ENCODE data around the gene RAB6D. TPM values are rescaled to one million over a fixed set of nuclear protein-coding genes. Genes with fewer than 3 reads are reported as not detected.
"Not testable (repeated sequence)": the region's sequence is repeated elsewhere in the genome, so short reads cannot be mapped to it uniquely, and the experiment has no call there.

The RAB6D gene
- total and polyA plus RNA-seq, 2 donors (not counting 3 experiments of a cell fraction or from before 2014, with no cell fraction given): 0.01 TPM; not detected in 1

DNA sequence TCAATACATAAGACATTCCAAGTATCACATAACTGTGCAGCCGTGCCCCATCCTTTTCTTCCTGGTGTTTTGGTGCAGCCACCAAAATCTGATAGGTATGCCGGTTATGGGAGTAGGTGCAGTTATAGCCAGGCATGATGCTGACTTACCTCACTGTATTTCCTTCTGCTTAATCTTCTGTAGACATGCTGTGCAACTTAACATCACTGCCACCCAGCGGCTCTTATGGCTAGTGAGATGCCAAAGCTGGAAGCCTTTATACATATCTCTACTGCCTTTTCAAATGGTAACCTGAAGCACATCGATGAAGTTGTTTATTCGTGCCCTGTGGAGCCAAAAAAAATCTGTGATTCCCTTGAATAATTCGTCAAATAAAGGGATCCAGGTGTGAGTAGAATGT lies 28.6 kb downstream of the RAB6D start:
- H3K4me1 ChIP-seq (ENCODE audit: control insufficient read depth, extremely low read depth, insufficient read depth, low read length); BruUV-seq (replicated peaks); H3K27me3 ChIP-seq (ENCODE audit: control insufficient read depth in 2 of 2, insufficient read depth in 2 of 2, low read length in 2 of 2); H3K9me1 ChIP-seq (replicated peaks; ENCODE audit: control insufficient read depth, extremely low read depth, insufficient read depth, low read length); H3K79me2 ChIP-seq (ENCODE audit: control insufficient read depth, insufficient read depth, low read length); H3K9me3 ChIP-seq (replicated peaks; ENCODE audit: control insufficient read depth, insufficient read depth, low read length); H2AFZ ChIP-seq (ENCODE audit: low read depth, low read length); H3K4me3 ChIP-seq (replicated peaks in 1 of 3; ENCODE audit: insufficient read depth in 1 of 3, low read depth in 1 of 3, low read length in 3 of 3); H4K20me1 ChIP-seq (replicated peaks; ENCODE audit: control insufficient read depth, extremely low read depth, insufficient read depth, low read length); dilution Hi-C loops (cut with MboI; ENCODE audit: extremely low pct_ligation_motif_present, low sequenced_read_pairs); H3K27ac ChIP-seq (ENCODE audit: insufficient read depth, low read depth, low read length); POLR2A ChIA-PET; H3K36me3 ChIP-seq (ENCODE audit: control insufficient read depth in 2 of 2, extremely low read depth in 1 of 2, insufficient read depth in 2 of 2, low read length in 2 of 2); FAIRE-seq; H3K9ac ChIP-seq (replicated peaks; ENCODE audit: extremely low read depth, insufficient read depth, low read length); H3K4me2 ChIP-seq (ENCODE audit: insufficient read depth, low read length): not testable (repeated sequence)
- intact Hi-C loops (cut with micrococcal nuclease): loop anchor here (1.0 kb wide), 1 partner anchor 181 kb away; no protein-coding TSS in a partner anchor
- CTCF ChIA-PET: interaction anchor here (0.9 to 2.0 kb wide), 3 partner anchors 19 to 182 kb away, joined by 3 to 35 read pairs (median 3); no protein-coding TSS in a partner anchor
- DNase-seq (ENCODE audit: low read depth, low spot score): peak; percentile 15
- TF ChIP-seq, protein P1, sequence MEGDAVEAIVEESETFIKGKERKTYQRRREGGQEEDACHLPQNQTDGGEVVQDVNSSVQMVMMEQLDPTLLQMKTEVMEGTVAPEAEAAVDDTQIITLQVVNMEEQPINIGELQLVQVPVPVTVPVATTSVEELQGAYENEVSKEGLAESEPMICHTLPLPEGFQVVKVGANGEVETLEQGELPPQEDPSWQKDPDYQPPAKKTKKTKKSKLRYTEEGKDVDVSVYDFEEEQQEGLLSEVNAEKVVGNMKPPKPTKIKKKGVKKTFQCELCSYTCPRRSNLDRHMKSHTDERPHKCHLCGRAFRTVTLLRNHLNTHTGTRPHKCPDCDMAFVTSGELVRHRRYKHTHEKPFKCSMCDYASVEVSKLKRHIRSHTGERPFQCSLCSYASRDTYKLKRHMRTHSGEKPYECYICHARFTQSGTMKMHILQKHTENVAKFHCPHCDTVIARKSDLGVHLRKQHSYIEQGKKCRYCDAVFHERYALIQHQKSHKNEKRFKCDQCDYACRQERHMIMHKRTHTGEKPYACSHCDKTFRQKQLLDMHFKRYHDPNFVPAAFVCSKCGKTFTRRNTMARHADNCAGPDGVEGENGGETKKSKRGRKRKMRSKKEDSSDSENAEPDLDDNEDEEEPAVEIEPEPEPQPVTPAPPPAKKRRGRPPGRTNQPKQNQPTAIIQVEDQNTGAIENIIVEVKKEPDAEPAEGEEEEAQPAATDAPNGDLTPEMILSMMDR (IDR thresholded peaks at IDR 0.05; ENCODE audit: extremely low read depth in 1 of 2, insufficient read depth in 1 of 2, low read depth in 1 of 2, low read length in 2 of 2): peak in 1 of 2 donors; percentile 37

DNA sequence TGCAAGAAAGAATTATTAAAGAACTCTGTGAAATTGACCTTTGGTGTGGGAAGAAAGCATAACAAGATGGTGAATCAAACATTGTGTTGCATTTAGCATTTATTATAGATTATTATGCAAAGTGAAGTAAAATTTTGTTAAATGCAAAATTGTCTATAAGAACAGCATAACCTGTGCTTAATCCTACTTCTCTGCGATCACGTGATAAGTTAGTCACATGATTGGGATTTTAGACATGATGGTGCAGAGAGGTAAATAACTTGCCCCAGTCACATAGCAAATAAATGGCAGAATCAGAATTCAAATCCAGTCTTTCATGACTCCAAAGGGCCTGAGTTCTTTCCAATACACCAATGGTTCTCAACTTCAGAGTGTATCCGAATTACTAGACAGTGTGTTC lies 31.3 kb downstream of the RAB6D start:
- dilution Hi-C loops (cut with MboI; ENCODE audit: extremely low pct_ligation_motif_present, low sequenced_read_pairs); FAIRE-seq; CTCF ChIA-PET; H3K4me1 ChIP-seq (ENCODE audit: control insufficient read depth, extremely low read depth, insufficient read depth, low read length); H3K9ac ChIP-seq (replicated peaks; ENCODE audit: extremely low read depth, insufficient read depth, low read length); H3K9me1 ChIP-seq (replicated peaks; ENCODE audit: control insufficient read depth, extremely low read depth, insufficient read depth, low read length); H4K20me1 ChIP-seq (replicated peaks; ENCODE audit: control insufficient read depth, extremely low read depth, insufficient read depth, low read length); H3K27me3 ChIP-seq (ENCODE audit: control insufficient read depth in 2 of 2, insufficient read depth in 2 of 2, low read length in 2 of 2); intact Hi-C loops (cut with micrococcal nuclease); H3K27ac ChIP-seq (ENCODE audit: insufficient read depth, low read depth, low read length); H3K79me2 ChIP-seq (ENCODE audit: control insufficient read depth, insufficient read depth, low read length); POLR2A ChIA-PET; H3K4me3 ChIP-seq (replicated peaks in 1 of 3; ENCODE audit: insufficient read depth in 1 of 3, low read depth in 1 of 3, low read length in 3 of 3); H3K36me3 ChIP-seq (ENCODE audit: control insufficient read depth in 2 of 2, extremely low read depth in 1 of 2, insufficient read depth in 2 of 2, low read length in 2 of 2); BruUV-seq (replicated peaks); H3K9me3 ChIP-seq (replicated peaks; ENCODE audit: control insufficient read depth, insufficient read depth, low read length); H2AFZ ChIP-seq (ENCODE audit: low read depth, low read length); DNase-seq (ENCODE audit: low read depth, low spot score); H3K4me2 ChIP-seq (ENCODE audit: insufficient read depth, low read length): not testable (repeated sequence)

DNA sequence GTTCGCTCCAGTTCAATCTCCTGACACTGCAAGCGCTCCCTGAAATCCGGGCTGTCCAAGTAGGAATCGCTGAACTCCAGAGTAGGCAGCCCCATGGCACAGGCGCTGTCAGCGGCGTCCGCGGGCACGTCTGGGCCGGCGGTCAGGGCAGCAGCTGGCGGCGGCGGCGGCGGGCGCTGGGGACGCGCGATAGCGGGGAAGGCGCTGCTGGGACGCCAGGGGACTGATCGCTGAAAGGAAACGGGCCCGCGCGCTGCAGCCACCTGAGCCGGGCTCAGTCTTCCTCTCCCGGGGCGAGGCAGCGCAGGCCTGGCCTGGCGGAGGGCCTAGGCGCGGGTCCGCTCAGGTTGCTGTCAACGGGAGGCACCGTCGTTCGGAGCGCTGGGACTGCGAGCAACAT lies 33.0 kb downstream of the RAB6D start:
- dilution Hi-C loops (cut with MboI; ENCODE audit: extremely low pct_ligation_motif_present, low sequenced_read_pairs); H3K9ac ChIP-seq (replicated peaks; ENCODE audit: extremely low read depth, insufficient read depth, low read length); H3K4me3 ChIP-seq (replicated peaks in 1 of 3; ENCODE audit: insufficient read depth in 1 of 3, low read depth in 1 of 3, low read length in 3 of 3); H3K4me2 ChIP-seq (ENCODE audit: insufficient read depth, low read length); H3K9me3 ChIP-seq (replicated peaks; ENCODE audit: control insufficient read depth, insufficient read depth, low read length); DNase-seq (ENCODE audit: low read depth, low spot score); POLR2A ChIA-PET; CTCF ChIA-PET; H4K20me1 ChIP-seq (replicated peaks; ENCODE audit: control insufficient read depth, extremely low read depth, insufficient read depth, low read length); intact Hi-C loops (cut with micrococcal nuclease); H3K27ac ChIP-seq (ENCODE audit: insufficient read depth, low read depth, low read length); FAIRE-seq; H3K9me1 ChIP-seq (replicated peaks; ENCODE audit: control insufficient read depth, extremely low read depth, insufficient read depth, low read length); H3K79me2 ChIP-seq (ENCODE audit: control insufficient read depth, insufficient read depth, low read length); BruUV-seq (replicated peaks); H3K27me3 ChIP-seq (ENCODE audit: control insufficient read depth in 2 of 2, insufficient read depth in 2 of 2, low read length in 2 of 2); H3K4me1 ChIP-seq (ENCODE audit: control insufficient read depth, extremely low read depth, insufficient read depth, low read length); H2AFZ ChIP-seq (ENCODE audit: low read depth, low read length); H3K36me3 ChIP-seq (ENCODE audit: control insufficient read depth in 2 of 2, extremely low read depth in 1 of 2, insufficient read depth in 2 of 2, low read length in 2 of 2): not testable (repeated sequence)
